Liver (tissue), 9 donors: ENCODE measurements around the gene PHLDB3. TPM values are rescaled to one million over a fixed set of nuclear protein-coding genes. Genes with fewer than 3 reads are reported as not detected.

ENCODE experiments used
- DNase-seq: peaks from one replicate; pipeline ENCODE4 v3.0.0-alpha.2; 2017; ENCODE audit warnings: low spot score
- H3K27ac ChIP-seq, 2 donors: one replicate each; pipeline ENCODE4 v1.7.0; 2013; ENCODE audit warnings: inconsistent platforms in 2 of 2, low read length in 2 of 2, control low read depth in 1 of 2, low read depth in 1 of 2, mild to moderate bottlenecking in 1 of 2
- H3K27me3 ChIP-seq, 4 donors: one replicate each; pipeline versions ENCODE4 v1.6.1 to v1.7.0; 2013; ENCODE audit warnings: low read length in 3 of 4, inconsistent platforms in 1 of 4, mild to moderate bottlenecking in 1 of 4, moderate library complexity in 1 of 4; ENCODE audit not compliant: control insufficient read depth in 4 of 4, insufficient read depth in 4 of 4
- H3K36me3 ChIP-seq, 4 donors: one replicate each; pipeline versions ENCODE4 v1.6.1 to v1.7.0; 2013; ENCODE audit warnings: low read length in 3 of 4, mild to moderate bottlenecking in 3 of 4, low read depth in 1 of 4, moderate library complexity in 1 of 4; ENCODE audit not compliant: control insufficient read depth in 4 of 4, insufficient read depth in 3 of 4
- H3K4me1 ChIP-seq, 4 donors: one replicate each; pipeline versions ENCODE4 v1.6.1 to v1.7.0; 2013; ENCODE audit warnings: low read length in 3 of 4, mild to moderate bottlenecking in 3 of 4, moderate library complexity in 1 of 4; ENCODE audit not compliant: control insufficient read depth in 4 of 4, insufficient read depth in 4 of 4
- H3K4me3 ChIP-seq, 3 donors: one replicate each; pipeline versions ENCODE4 v1.6.1 to v1.7.0; 2013; ENCODE audit warnings: low read length in 3 of 3, control low read depth in 1 of 3, low read depth in 1 of 3, mild to moderate bottlenecking in 1 of 3
- H3K9ac ChIP-seq, 2 donors: one replicate each; pipeline ENCODE4 v1.7.0; 2013; ENCODE audit warnings: low read length in 2 of 2, mild to moderate bottlenecking in 2 of 2, moderate library complexity in 2 of 2, control low read depth in 1 of 2, low read depth in 1 of 2
- H3K9me3 ChIP-seq, 4 donors: one replicate each; pipeline versions ENCODE4 v1.6.1 to v1.7.0; 2013; ENCODE audit warnings: low read length in 3 of 4; ENCODE audit not compliant: control insufficient read depth in 4 of 4
- EGR1 ChIP-seq, 2 donors: IDR thresholded peaks; 2 replicates each; pipeline ENCODE4 v1.6.1; 2016 to 2018; ENCODE audit warnings: antibody characterized with exemption in 2 of 2, low read depth in 2 of 2
- FOXA1 ChIP-seq: IDR thresholded peaks from 2 replicates; pipeline ENCODE4 v1.6.1; 2016; ENCODE audit warnings: antibody characterized with exemption
- FOXA2 ChIP-seq: IDR thresholded peaks from 2 replicates; pipeline ENCODE4 v1.6.1; 2016; ENCODE audit warnings: antibody characterized with exemption
- GABPA ChIP-seq, 2 donors: IDR thresholded peaks in 1 of 2; conservative IDR thresholded peaks in 1 of 2; 2 replicates each; pipeline ENCODE4 v1.6.1; 2016; ENCODE audit warnings: antibody characterized with exemption in 2 of 2, mild to moderate bottlenecking in 1 of 2, moderate library complexity in 1 of 2
- HNF4A ChIP-seq, 2 donors: conservative IDR thresholded peaks; 2 replicates each; pipeline ENCODE4 v1.6.1; 2016; ENCODE audit warnings: antibody characterized with exemption in 2 of 2, mild to moderate bottlenecking in 2 of 2
- HNF4G ChIP-seq: IDR thresholded peaks from 2 replicates; pipeline ENCODE4 v1.6.1; 2016; ENCODE audit warnings: antibody characterized with exemption
- JUND ChIP-seq, 2 donors: IDR thresholded peaks; 2 replicates each; pipeline ENCODE4 v1.6.1; 2016; ENCODE audit warnings: antibody characterized with exemption in 2 of 2
- NR2F2 ChIP-seq: IDR thresholded peaks from 2 replicates; pipeline ENCODE4 v1.6.1; 2016; ENCODE audit warnings: antibody characterized with exemption
- RAD21 ChIP-seq, 2 donors: IDR thresholded peaks; 2 replicates each; pipeline ENCODE4 v1.6.1; 2016; ENCODE audit warnings: antibody characterized with exemption in 2 of 2, mild to moderate bottlenecking in 2 of 2
- RXRA ChIP-seq, 2 donors: IDR thresholded peaks; 2 replicates each; pipeline ENCODE4 v1.6.1; 2017 to 2018; ENCODE audit warnings: antibody characterized with exemption in 2 of 2, mild to moderate bottlenecking in 1 of 2
- SP1 ChIP-seq: IDR thresholded peaks from 2 replicates; pipeline ENCODE4 v1.6.1; 2018; ENCODE audit warnings: antibody characterized with exemption, mild to moderate bottlenecking
- TAF1 ChIP-seq: conservative IDR thresholded peaks from 2 replicates; pipeline ENCODE4 v1.6.1; 2016; ENCODE audit warnings: antibody characterized with exemption, mild to moderate bottlenecking
- YY1 ChIP-seq: IDR thresholded peaks from 2 replicates; pipeline ENCODE4 v1.6.1; 2016; ENCODE audit warnings: antibody characterized with exemption, mild to moderate bottlenecking
- WGBS: extraction: QIAGEN DNeasy Blood & Tissue Kit; methylation state at CpG from one replicate; pipeline ENCODE4 v1.1.7; 2013; 5-methylcytosine and 5-hydroxymethylcytosine counted together
- polyA plus RNA-seq, 2 donors: library from polyadenylated mRNA; stranded (reverse) in 1 of 2; unstranded in 1 of 2; fragments of 200-250 nt in 1 of 2; fragments of >200 nt in 1 of 2; fragmentation: Nextera tagmentation in 1 of 2; extraction: Ambion mirVana in 1 of 2; gene quantifications; one replicate each; pipeline versions ENCODE4 v1.2.1 to v1.2.3, GENCODE V29; 2013 to 2015
- total RNA-seq, 2 donors: library from RNA; depleted of rRNA; stranded (reverse); fragments of >200 nt; gene quantifications; one replicate each; pipeline ENCODE4 v1.2.3, GENCODE V29; 2014
- TF ChIP-seq, protein P1 (sequence below): IDR thresholded peaks from 2 replicates; pipeline ENCODE4 v1.6.1; 2016; ENCODE audit warnings: antibody characterized with exemption
- TF ChIP-seq, protein P2 (sequence below): IDR thresholded peaks from 2 replicates; pipeline ENCODE4 v1.6.1; 2016; ENCODE audit warnings: antibody characterized with exemption, mild to moderate bottlenecking
- TF ChIP-seq, protein P3 (sequence below): fragments of 150-350 bp; IDR thresholded peaks from 2 replicates; pipeline ENCODE4 v1.5.1; 2017; ENCODE audit warnings: improper control_type of control experiment, low read depth, low read length; ENCODE audit not compliant: missing input control
- TF ChIP-seq, protein P4 (sequence below): IDR thresholded peaks from 2 replicates; pipeline ENCODE4 v1.6.1; 2016; ENCODE audit warnings: antibody characterized with exemption
- TF ChIP-seq, protein P5 (sequence below): IDR thresholded peaks from 2 replicates; pipeline ENCODE4 v1.6.1; 2016; ENCODE audit warnings: antibody characterized with exemption
- donor health status: healthy.
- donor health status: healthy.
- donor health status: healthy.
- donor health status: healthy.
- donor health status: healthy.

The PHLDB3 gene
- total and polyA plus RNA-seq, 4 donors, result 10.6 to 18.2 (median 11.7) TPM

DNA sequence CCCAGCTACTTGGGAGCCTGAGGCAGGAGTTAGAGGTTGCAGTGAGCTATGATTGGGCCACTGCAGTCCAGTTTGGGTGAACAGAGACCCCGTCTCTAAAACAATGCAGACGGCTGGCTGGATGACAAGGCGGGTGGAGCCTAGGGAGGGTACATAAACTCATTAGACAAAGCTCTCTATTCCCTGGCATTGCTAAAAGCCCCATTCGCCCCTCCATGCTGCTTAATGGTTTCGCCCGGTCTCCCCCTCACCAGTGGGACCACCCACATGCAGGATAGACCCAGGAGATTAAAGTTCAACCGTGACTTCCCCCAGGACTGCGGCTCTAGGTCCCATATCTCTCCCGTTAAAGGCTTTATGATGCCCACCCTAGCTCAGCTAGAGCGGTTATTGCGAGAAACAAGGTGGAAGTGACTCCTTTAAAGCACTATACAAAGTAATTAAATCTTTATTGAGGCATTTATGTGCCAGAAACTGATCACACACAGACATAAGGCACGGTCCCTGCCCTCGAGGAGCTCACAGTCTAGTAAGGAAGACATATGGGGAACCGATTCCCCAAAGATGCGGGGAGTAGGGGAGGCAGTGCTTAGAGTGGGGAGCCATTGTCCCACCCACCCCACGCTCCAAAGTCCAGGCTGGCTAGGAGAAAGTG lies 44.1 kb downstream of the PHLDB3 start:
- no peak for DNase-seq
- Histone ChIP-seq H3K27me3 (no peaks in the 10 kb centered on the region), H3K36me3 (no peaks in the 10 kb centered on the region), H3K9ac (no peak overlapping the region), H3K4me1 (peaks cover 2 to 15% (median 10%) of the 10 kb centered on the region in 4 donors), H3K9me3 (no peaks in the 10 kb centered on the region), H3K4me3 (no peak overlapping the region), H3K27ac (no peak overlapping the region)
- WGBS, result 85% methylated on average over 16 of the region's 16 CpGs
- TF ChIP-seq, protein P1, sequence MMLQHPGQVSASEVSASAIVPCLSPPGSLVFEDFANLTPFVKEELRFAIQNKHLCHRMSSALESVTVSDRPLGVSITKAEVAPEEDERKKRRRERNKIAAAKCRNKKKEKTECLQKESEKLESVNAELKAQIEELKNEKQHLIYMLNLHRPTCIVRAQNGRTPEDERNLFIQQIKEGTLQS, result no peak
- TF ChIP-seq FOXA1 (no peak), YY1 (no peak), HNF4A (conservative IDR thresholded peaks at IDR 0.05) (no peak), EGR1 (IDR thresholded peaks at IDR 0.05; ENCODE audit: low read depth in 2 of 2) (no peak)
- TF ChIP-seq, protein P2, sequence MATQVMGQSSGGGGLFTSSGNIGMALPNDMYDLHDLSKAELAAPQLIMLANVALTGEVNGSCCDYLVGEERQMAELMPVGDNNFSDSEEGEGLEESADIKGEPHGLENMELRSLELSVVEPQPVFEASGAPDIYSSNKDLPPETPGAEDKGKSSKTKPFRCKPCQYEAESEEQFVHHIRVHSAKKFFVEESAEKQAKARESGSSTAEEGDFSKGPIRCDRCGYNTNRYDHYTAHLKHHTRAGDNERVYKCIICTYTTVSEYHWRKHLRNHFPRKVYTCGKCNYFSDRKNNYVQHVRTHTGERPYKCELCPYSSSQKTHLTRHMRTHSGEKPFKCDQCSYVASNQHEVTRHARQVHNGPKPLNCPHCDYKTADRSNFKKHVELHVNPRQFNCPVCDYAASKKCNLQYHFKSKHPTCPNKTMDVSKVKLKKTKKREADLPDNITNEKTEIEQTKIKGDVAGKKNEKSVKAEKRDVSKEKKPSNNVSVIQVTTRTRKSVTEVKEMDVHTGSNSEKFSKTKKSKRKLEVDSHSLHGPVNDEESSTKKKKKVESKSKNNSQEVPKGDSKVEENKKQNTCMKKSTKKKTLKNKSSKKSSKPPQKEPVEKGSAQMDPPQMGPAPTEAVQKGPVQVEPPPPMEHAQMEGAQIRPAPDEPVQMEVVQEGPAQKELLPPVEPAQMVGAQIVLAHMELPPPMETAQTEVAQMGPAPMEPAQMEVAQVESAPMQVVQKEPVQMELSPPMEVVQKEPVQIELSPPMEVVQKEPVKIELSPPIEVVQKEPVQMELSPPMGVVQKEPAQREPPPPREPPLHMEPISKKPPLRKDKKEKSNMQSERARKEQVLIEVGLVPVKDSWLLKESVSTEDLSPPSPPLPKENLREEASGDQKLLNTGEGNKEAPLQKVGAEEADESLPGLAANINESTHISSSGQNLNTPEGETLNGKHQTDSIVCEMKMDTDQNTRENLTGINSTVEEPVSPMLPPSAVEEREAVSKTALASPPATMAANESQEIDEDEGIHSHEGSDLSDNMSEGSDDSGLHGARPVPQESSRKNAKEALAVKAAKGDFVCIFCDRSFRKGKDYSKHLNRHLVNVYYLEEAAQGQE, result no peak

DNA sequence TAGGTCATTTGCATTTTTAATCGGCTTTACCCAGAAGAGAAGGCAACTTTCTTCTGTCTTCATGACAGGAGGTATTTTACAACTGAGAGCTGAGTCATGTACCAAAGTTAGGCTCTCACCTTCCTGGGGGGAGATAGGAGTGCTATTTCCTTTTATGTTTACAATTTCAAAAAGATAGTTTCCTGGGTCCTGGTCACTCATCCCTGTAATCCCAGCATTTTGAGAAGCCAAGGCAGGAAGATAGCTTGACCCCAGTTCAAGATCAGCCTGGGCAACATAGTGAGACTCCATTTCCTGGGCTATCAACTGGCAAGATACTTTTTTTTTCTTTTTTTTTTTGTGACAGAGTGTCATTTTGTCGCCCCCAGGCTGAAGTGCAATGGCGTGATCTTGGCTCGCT lies 46.7 kb downstream of the PHLDB3 start:
- H3K27me3 ChIP-seq, result no peaks in the 10 kb centered on the region
- no peak overlapping the region for H3K4me3 ChIP-seq
- no peaks in the 10 kb centered on the region for H3K36me3 ChIP-seq
- no peak for DNase-seq
- H3K4me1 ChIP-seq, result peaks cover 2 to 9% (median 6%) of the 10 kb centered on the region in 4 donors
- TF ChIP-seq HNF4G (no peak), RXRA (IDR thresholded peaks at IDR 0.05) (no peak), JUND (IDR thresholded peaks at IDR 0.05) (no peak), YY1 (no peak), NR2F2 (no peak), EGR1 (IDR thresholded peaks at IDR 0.05; ENCODE audit: low read depth in 2 of 2) (no peak), SP1 (no peak), FOXA1 (no peak), RAD21 (IDR thresholded peaks at IDR 0.05) (no peak), GABPA (IDR thresholded peaks at IDR 0.05 in 1 of 2, conservative IDR thresholded peaks at IDR 0.05 in 1 of 2) (no peak), HNF4A (conservative IDR thresholded peaks at IDR 0.05) (no peak), TAF1 (no peak), FOXA2 (no peak)
- TF ChIP-seq, protein P1, result no peak
- TF ChIP-seq, protein P3, sequence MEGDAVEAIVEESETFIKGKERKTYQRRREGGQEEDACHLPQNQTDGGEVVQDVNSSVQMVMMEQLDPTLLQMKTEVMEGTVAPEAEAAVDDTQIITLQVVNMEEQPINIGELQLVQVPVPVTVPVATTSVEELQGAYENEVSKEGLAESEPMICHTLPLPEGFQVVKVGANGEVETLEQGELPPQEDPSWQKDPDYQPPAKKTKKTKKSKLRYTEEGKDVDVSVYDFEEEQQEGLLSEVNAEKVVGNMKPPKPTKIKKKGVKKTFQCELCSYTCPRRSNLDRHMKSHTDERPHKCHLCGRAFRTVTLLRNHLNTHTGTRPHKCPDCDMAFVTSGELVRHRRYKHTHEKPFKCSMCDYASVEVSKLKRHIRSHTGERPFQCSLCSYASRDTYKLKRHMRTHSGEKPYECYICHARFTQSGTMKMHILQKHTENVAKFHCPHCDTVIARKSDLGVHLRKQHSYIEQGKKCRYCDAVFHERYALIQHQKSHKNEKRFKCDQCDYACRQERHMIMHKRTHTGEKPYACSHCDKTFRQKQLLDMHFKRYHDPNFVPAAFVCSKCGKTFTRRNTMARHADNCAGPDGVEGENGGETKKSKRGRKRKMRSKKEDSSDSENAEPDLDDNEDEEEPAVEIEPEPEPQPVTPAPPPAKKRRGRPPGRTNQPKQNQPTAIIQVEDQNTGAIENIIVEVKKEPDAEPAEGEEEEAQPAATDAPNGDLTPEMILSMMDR, result no peak
- TF ChIP-seq, protein P2, result no peak
- TF ChIP-seq, protein P4, sequence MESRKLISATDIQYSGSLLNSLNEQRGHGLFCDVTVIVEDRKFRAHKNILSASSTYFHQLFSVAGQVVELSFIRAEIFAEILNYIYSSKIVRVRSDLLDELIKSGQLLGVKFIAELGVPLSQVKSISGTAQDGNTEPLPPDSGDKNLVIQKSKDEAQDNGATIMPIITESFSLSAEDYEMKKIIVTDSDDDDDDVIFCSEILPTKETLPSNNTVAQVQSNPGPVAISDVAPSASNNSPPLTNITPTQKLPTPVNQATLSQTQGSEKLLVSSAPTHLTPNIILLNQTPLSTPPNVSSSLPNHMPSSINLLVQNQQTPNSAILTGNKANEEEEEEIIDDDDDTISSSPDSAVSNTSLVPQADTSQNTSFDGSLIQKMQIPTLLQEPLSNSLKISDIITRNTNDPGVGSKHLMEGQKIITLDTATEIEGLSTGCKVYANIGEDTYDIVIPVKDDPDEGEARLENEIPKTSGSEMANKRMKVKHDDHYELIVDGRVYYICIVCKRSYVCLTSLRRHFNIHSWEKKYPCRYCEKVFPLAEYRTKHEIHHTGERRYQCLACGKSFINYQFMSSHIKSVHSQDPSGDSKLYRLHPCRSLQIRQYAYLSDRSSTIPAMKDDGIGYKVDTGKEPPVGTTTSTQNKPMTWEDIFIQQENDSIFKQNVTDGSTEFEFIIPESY, result no peak
- TF ChIP-seq, protein P5, sequence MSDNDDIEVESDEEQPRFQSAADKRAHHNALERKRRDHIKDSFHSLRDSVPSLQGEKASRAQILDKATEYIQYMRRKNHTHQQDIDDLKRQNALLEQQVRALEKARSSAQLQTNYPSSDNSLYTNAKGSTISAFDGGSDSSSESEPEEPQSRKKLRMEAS, result no peak
- H3K27ac ChIP-seq, result no peak overlapping the region
- 89% methylated on average over 4 of the region's 4 CpGs for WGBS
- no peak overlapping the region for H3K9ac ChIP-seq
- no peaks in the 10 kb centered on the region for H3K9me3 ChIP-seq
